Measurements from ENCODE around the gene PSMB5.

The PSMB5 gene

GRCh38 chr14:23043754-23044153 is 9.1 kb upstream of the PSMB5 start:
- no peak for DNase-seq (ENCODE audit: low read depth in 3 of 3)

DNA sequence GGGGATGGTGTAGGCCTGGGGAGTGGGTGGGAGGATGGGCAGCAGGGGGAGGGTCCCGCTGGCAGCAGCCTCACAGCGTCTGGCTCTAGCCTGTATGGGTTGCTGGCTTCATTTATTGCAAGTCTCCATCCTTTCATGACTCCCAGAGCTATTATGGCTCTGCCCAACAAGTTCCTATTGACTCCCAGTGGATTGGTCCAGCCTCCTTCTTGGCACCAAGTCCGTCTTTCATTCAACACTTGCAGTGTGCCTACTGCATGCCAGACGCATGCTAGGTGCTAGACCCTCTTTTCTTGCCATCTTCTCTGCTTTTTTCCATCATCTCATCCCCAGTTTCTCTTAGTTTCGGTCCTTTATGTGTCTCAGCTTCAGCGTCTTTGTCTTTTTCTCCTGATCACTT is 8.4 kb upstream of the PSMB5 start:
- no peak for DNase-seq (ENCODE audit: low read depth in 3 of 3)

DNA sequence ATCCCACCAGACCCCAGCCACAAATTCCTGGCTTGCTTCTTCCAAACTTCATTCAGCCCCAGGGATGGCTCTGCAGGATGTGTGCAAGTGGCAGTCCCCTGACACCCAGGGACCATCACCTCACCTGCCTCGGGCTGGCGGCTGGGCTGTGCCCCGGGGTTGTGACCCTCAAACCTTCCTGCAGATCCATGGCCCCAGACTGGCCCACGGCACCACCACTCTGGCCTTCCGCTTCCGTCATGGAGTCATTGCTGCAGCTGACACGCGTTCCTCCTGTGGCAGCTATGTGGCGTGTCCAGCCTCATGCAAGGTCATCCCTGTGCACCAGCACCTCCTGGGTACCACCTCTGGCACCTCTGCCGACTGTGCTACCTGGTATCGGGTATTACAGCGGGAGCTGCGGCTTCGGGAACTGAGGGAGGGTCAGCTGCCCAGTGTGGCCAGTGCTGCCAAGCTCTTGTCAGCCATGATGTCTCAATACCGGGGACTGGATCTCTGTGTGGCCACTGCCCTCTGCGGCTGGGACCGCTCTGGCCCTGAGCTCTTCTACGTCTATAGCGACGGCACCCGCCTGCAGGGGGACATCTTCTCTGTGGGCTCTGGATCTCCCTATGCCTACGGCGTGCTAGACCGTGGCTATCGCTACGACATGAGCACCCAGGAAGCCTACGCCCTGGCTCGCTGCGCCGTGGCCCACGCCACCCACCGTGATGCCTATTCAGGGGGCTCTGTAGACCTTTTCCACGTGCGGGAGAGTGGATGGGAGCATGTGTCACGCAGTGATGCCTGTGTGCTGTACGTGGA is 7.7 kb upstream of the PSMB5 start, which contains the start of gene PSMB11:
Gene PSMB11, plus strand, starts transcription at position 51 of the 804 bp plus-strand sequence. Its CDS starts 14 bp downstream, at position 65.
- DNase-seq (ENCODE audit: low read depth in 3 of 3) = no peak

GRCh38 chr14:23041729-23042128 is 7.0 kb upstream of the PSMB5 start:
- no peak for DNase-seq (ENCODE audit: low read depth in 3 of 3)

DNA sequence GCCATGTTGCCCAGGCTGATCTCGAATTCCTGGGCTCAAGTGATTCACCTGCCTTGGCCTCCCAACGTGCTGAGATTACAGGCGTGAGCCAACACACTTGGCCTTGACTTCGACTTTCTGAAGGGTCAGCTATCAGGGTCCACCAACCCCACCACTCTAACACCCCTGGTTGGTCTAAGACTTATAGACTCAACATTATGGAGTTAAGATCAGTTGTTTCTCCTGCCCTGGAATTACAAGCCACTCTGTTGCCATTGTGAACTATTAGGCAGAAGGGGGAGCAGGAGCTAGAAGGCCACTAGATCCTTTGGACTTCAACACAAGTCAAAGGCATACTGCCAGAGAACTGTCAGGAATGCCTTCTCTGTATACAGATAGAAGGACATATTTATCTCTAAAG is 5.4 kb upstream of the PSMB5 start:
- DNase-seq (ENCODE audit: low read depth in 3 of 3) = no peak

DNA sequence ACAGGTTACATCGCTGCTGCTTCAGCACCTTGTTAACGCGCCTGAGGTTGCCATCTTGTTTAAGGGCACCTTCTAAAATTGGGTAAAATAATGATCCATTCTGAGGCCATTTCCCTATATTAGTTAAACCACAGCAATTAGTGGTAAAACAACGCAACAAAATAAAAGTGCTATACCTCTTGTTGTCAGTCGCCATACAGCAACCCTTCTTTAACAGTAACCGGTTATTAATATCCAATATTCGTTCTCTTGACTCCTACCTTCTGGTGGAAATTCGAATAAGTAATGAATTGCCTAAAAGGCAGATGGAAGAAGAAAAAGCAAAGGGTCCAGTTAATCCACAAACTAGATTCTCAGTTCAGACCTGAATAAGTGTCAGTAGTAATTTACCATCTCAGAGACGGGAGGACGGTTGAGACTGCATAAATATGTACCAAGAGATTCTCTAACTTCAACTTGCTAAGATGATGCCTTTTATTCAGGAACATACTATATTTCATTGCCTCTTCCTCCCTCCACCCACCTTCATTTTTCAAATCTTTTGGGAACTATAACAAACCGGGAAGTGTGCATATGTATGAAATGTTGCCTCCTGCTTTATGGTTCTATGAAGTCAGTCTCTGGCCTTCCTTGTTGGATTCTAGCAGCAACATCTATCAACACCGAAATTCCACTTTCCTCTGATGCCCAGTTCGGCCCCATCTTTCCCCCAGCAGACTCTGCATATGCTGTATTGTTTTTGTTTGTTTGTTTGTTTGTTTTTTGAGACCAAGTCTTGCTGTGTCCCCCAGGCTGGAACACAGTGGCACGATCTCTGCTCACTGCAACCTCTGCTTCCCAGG is 824 bp upstream of the PSMB5 start:
- DNase-seq (ENCODE audit: low read depth in 3 of 3) = no peak

- DNase-seq (ENCODE audit: low read depth in 3 of 3) = no peak
Observed at GRCh38 chr14:23033801-23034497, 751 bp downstream of the PSMB5 start.

GRCh38 chr14:23033251-23033727 is 1.4 kb downstream of the PSMB5 start:
- no peak for DNase-seq (ENCODE audit: low read depth in 3 of 3)

DNA sequence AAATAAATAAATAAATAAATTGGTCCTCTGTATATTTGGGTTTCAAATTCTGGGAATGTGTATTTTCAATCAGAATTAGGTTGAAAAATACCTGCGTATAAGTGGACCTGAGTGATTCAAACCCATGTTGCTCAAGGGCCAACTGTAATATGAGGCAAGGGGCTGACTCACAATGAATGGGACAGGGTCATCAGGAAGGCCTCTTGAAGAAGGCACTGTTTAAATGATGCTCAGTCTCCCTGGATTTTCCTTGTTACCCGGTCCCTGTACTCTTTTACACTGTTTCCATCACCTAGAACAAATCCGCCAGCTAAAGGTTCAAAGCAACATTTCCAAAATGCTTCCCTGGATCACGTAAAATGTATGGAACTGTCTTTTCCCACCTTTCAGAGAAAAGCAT is 3.8 kb downstream of the PSMB5 start:
- no peak for DNase-seq (ENCODE audit: low read depth in 3 of 3)

DNA sequence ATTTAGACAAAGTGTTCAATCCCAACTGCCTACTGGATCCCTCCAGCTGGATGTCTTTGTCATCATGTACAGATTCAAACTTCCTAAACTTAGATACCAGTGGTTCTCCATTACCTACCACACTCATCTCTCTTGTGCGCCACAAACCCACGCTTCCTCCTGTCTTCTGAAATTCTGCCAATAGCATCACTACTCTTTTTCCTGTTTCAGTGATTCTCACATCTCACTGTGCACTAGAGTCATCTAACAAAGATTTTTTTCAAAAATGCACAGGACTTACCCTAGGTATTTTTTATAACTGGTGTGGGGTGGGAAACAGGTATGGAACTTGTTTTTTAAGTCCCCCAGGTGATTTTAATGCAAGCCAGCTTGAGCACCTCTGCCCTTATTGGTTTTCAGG is 5.9 kb downstream of the PSMB5 start:
- no peak for DNase-seq (ENCODE audit: low read depth in 3 of 3)

DNA sequence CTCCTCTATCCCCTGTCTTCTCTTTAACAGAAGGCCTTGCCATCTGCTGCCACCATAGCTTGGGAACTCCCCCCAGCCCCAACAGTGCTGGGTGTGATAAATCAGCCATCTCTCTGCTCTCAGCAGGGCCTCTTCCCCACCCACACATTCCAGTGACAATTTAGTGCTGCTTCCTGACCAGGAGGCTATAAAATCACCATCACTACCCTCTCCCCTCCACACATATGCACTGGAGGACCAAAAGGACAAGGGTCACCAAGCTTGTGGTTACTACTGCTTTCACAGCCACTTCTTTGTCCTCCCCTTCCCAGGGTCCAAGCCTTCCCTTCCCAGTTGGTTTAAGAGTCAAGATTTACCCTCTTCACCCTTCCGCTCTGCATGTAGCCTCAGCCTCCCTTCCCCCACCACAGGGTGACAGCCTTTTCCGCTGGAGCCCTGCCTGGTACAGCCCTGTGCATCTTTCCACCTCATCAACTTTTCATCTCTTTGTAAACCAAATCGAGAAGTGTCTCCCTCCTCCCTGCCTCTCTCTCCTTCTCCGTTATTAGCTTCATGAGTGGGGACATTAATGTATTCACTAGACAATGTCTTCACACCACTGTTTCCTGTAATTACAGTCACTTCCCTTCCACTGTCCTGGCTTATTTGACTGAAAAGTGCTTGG is 9.4 kb downstream of the PSMB5 start:
- DNase-seq (ENCODE audit: low read depth in 3 of 3) = no peak

GRCh38 chr14:23024612-23025075 is 10.1 kb downstream of the PSMB5 start:
- no peak for DNase-seq (ENCODE audit: low read depth in 3 of 3)

DNA sequence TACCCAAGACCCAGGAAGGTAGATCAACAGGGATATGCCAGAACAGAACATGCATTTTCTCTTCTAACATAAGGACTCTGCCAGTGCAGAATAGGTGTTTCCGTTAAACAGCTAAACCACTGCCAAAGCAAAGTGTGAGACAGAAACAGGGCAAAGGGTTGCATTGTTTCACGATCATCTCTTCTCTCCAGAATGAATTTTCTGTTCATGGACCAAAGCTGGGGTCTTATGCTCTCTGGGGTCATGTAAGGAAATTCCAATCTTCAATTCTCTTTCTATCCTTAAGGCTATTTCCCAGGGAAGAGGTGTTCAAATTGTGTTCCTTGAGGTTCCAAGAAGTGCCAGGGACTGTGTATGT is 10.9 kb downstream of the PSMB5 start:
- DNase-seq (ENCODE audit: low read depth in 3 of 3) = no peak

GRCh38 chr14:23023022-23023794 is 11.5 kb downstream of the PSMB5 start:
- DNase-seq (ENCODE audit: low read depth in 3 of 3) = no peak

- DNase-seq (ENCODE audit: low read depth in 3 of 3) = no peak
Observed at GRCh38 chr14:23021889-23022442, 12.7 kb downstream of the PSMB5 start.

DNA sequence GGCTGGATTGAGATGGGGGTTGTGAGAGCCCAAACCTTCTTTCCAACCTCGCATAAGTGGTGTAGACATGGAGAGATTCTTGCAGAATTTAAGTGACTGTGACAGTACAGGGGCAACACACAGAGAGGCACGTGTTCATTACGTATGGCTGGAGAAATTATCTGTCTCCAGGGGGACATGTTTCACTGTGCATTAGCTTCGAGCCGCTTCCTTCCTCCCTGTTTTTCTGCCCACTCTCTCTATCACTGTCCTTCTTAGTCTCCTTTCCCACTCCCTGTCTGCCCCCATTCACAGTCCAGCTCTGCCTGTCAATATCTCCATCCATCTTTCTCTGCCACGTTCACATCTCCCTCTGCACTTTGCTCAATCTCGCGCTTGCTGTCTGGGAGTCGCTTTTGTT is 13.3 kb downstream of the PSMB5 start:
- no peak for DNase-seq (ENCODE audit: low read depth in 3 of 3)

DNA sequence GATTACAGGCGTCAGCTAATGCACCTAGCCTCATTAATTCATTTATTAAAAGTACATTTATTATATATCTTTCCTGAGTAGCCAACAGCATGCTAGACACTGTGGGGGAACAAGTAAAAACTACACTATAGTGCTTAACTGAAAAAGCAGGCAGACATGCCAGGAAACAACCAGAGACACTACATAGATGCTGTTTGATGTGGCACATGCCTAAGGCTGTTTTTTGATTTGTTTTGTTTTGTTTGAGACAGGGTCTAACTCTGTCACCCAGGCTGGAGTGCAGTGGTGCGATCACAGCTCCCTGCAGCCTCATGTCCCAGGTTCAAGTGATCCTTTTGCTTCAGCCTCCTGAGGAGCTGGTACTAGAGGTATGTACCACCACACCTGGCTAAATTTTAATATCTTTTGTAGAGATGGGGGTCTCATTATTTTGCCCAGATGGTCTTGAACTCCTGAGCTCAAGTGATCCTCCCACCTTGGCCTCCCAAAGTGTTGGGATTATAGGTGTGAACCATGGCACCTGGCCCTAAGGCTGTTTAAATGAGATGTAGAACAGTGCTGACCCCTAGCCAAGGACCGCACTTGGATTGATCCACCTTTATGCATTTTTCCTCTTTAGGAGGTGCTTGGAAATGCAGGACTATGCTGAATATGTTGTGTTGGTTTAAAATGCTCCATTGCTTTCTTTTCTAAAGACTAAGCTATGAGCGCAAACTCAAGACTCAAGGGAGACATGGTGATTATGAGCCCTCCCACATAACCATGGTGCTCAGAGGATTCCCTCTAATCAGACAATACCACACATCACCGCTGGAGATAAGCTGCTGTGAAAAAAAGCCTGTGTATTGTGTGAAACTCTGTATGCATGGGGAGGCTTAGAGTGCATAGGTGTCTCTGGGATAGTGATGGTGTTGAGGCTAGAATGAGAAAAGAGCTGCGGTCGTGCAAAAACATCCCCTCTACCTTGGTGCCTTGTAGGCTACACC is 14.3 kb downstream of the PSMB5 start:
- no peak for DNase-seq (ENCODE audit: low read depth in 3 of 3)

DNA sequence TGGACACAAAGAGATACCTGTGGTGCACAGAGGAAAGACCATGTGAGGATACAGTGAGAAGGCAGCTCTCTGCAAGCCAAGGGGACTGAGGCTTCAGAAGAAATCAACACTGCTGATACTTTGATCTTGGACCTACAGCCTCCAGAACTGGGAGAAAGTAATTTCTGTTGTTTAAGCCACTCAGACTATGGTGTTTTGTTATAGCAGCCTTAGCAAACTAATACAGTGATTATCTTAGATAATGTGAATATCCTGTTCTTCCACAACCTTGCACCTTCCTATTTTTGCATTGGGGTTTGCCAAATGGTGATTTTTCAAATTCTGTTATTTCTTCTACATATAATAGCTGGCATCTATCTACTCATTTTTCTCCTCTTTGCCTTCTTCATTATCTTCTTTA is 16.6 kb downstream of the PSMB5 start:
- no peak for DNase-seq (ENCODE audit: low read depth in 3 of 3)

GRCh38 chr14:23017091-23017490 is 17.6 kb downstream of the PSMB5 start:
- no peak for DNase-seq (ENCODE audit: low read depth in 3 of 3)

Measured in stimulated activated CD4-positive, alpha-beta T cell treated with anti-CD3 and anti-CD28 coated beads, TNF-alpha, amount 100 ng/mL, for 48 hours (primary cell).